Measurements from ENCODE around the gene SHB.

Gene SHB

DNA sequence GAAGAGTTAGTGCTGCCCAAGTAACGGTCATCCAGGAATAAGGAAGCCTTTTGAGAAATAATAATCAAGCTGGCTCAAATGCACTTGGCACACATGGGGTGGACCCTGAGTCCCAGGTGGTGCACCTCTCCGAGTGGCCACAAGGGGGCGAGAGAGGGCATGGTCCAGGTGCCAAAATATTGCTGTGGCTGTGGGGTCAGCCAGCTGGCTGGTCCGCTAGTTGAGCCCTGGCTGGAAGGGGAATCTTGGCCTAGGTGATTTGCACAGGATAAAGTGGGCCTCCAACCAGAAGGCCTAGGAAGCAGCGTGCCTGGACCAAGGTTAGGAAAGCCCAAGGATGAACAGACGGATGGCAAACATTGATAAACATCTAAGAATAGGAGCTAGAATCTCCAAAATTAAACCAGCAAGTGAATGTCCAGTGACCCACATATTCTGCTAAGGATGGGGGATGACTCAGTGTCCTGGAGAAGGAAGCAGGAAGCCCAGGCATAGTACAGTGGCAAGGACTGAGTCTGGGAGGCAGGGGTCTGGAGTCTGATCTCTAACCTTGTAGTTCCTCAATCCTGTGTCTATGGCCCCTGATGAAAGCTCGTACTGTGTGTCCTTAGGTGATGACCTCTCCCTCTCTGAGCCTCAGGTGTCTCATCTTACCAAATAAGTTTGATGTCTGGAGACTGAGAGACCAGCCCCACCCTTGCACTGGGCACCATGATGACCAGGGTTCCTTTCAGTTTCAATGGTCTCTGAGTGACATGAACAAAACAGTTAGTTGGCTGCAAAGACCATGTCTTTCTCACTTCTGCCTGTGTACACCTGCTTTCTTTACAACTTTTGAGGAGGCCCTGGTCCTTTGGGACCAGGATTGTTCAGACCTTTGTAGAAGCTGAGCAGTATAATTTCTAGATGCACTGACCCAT, 19.2 kb upstream of the SHB start:
- peak; percentile 53 to 77 for DNase-seq

DNA sequence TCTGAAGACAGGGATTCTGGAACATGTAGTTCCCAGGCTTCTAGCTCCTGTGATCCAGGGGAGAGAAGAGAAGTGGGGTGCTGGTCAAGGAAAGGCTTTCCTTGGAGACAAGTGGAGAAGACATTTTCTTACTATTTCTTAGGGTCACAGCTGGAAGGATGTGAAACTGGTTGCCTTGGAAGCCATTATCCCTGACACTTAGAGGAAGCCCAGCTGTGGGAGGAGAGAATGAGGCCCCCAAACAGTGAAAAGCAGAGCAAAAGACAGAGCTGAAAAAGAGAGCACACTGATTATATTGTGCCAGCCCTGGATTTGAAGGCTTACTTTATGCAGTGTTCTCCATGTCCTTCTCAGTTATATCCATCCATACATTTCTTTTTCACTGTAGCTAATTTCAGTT, 17.5 kb upstream of the SHB start:
- no peak for DNase-seq

DNA sequence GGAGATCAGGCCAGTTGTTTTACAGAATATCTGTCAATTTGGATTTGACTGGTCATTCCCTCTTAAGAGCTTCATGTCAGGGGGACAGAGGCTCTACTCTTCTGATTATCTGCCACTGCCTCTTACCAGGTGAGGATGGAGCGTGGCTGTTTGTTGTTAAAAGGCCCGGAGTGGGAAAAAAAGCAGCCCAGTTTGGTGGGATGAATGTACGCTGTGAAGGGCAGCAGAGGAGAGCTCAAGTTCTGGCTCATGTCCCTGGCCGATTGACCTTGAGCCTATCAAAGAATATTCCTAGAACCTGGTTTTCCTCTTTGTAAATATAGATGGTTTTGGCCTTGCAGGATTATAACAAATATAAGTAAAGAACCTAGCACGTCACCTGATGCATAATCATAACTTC, 16.3 kb upstream of the SHB start:
- no peak for DNase-seq

DNA sequence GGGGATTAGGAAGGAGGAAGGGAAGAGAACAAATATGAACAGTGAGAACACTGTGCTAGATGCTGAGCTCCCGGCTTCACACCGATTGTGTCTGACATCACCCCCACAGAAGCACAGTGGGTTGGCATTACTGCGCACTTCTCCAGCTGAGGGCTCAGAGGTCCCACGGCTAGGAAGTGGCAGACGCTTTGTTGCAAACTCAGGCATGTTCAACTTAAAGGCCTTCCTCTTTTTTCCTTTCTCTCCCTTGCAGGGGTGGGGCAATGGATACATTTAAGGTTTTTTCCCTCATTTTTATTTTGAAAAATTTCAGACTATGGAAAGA, 15.5 kb upstream of the SHB start:
- no peak for DNase-seq

DNA sequence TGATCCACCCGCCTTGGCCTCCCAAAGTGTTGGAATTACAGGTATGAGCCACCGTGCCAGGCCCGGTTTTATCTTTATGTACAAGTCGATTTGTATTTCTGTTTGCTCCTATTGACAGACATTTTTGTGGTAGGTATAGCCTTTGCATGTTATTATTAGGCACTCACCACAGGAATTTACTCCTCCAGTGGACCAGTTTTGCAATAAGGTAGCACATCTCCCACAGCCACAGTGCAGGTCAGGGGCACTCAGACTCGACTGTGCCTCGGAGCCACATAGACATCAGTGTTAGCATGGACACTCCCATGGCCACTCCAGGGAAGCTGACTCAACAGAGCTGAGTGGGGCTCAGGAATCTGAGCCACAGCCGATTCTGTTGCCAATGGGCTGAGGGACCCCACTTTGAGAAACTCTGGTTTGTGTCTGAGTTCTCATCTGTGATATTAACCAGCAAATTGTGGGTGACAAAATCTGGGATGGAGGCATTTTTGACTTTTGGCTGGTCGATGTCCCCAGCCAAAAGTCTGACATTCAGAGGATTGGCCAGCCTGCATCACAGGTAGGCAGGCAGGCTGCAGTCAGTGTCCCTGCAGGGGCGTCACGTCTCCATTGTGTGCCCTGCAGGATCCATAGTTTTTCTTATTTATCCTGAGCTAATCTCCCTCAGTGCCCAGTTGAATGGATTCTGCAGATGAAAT, 15.0 kb upstream of the SHB start:
- no peak for DNase-seq

DNA sequence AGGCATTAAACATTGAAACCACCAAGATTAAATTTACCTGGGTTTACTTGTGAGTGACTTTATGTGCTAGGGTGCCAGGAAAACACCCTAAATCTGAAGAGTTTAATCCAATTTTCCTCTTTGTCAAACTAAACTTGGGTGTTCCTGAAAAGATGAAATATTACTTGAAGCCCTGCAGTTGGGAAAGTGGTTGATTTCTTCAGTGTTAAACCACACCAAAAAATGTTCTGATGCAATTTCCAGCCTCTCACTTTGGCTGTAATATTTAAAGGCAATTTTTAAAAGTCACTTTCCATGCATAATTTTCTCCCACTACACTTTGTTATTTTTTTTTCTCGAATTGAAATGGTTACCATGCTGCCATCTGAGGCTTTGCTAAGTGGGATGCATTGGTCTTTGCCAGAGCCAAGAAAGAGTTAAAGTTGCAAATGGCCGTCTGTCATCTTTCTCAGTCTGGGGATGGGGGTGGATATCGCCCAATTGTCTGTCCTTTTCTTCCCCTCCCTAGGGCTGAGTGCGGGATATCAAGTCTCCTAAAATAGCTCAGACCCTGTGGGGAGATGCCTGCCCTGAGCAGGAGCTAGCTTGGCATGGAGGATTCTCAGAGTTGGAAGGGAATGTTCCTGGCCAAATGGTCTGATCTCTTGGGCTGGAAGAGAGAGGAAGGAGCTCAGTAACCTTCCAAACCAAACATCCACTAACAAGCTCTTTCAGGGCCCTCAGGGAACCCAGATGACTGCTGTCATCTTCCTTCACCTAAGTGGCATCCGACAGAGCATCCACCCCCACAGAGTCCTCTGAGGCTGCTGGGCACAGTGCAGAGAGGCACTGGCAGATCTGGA, 13.6 kb upstream of the SHB start:
- DNase-seq = no peak

DNA sequence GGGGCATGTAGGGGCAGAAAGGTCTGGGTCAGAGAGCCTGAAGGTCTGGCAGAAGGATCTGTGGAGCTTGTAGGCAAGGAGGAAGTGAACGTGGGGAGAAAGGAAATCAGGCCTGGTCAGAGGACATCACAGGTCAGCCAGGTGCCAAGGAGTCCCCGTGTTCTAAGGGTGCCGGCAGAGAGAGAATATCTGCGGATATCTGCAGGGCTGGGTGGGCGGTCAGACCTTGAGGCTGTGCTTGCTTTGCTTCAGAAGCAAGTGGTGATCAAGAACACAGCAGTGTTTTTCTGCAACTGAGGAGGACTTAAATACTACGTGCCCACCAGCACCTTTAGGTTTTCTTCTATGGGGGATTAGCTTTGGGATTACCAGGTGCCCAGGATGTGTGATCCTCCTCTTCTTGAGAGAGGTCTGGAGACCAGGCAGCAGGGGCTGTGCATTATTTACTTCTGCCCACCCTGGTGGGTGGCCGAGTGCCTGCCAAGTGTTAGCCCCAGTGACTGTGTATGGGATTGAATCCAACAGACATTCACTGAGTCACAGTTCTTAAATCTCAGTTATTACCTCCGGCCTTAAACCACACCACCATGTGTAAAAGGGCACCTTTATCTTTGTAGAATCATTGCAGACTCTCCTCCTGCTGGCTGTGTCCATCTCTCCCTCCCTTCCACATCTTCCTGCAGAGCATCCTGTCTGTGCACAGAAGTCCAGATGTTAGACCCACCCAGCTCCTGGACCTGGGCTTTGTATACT, 12.5 kb upstream of the SHB start:
- DNase-seq = no peak

DNA sequence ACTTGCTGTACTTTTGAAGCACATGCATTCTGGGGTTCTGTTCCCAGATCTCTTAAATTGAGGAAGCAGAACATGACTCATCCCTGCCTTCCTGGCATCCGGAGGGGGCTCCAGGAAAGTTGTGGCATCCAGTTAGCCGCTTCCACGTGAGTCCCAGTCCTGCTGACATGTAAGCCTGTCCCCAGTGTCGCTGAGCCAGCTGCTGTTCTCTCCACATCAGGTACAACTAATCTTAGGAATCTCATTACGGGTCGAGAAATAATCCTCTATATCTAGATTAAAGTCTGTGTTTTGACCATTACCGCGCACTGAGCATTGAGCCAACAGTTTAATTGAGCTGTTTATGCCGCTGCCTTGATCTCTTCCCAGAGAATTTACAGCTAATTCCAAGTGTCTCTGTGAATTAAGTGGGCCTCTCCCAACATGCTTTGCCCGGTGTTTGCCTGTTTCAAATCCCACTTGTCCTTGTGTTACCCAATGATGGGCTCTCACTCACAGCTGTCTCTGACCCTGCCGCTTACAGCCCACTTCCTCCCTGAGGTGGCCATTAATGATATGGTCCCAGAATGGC, 10.5 kb upstream of the SHB start:
- DNase-seq = no peak

DNA sequence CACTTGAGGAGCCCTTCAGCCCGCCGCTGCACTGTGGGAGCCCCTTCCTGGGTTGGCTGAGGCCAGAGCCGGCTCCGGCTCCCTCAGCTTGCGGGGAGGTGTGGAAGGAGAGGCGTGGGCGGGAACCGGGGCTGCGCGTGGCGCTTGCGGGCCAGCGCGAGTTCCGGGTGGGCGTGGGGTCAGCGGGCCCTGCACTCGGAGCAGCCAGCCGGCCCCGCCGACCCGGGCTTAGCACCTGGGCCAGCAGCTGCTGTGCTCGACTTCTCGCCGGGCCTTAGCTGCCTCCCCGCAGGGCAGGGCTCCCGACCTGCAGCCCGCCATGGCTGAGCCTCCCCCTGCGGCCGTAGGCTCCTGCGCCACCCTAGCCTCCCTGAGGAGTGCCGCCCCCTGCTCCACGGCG, 6.2 kb upstream of the SHB start:
- no peak for DNase-seq

DNA sequence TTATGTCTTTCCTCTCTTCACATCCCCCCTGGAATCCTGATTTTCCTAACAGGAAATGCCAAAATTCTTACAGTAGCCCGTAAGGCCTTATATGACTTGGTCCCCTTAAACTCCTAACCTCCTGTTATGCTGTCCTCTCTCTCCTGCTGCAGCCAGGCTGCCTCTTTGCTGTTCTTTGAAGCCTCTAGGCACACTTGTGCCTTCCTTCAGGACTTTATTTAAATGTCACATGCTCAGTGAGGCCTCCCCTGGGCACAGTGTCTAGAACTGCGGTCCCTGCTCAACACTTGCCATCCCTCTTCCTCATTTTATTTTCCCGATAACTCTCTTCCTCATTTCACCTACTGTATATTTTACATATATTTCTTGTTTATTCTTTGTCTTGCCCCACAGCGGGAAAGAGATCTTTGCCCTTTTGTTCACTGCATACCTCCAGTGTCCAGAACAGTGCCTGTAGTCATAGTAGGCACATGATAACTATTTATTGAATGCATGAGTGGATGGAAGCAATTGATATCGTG, 5.5 kb upstream of the SHB start:
- DNase-seq = no peak

DNA sequence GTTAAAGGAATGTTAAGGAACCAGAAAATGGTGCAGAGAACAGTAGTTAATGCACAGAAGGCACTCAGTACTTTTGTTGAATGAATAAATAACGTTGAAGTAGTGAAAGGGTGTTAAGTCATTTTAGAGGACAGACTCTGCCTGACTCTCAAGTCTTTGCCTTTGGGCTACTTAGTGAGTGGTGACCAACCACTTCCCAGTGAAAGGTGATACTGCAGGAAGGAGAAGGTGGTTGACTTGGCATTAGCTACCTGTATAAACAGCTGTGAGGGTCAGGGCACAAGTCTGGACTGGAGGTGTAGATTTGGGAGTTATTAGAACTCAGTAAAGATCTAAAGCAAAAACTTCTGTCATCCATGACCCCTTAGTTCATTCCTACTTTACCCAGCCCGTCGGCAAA, 4.9 kb upstream of the SHB start:
- DNase-seq = no peak

DNA sequence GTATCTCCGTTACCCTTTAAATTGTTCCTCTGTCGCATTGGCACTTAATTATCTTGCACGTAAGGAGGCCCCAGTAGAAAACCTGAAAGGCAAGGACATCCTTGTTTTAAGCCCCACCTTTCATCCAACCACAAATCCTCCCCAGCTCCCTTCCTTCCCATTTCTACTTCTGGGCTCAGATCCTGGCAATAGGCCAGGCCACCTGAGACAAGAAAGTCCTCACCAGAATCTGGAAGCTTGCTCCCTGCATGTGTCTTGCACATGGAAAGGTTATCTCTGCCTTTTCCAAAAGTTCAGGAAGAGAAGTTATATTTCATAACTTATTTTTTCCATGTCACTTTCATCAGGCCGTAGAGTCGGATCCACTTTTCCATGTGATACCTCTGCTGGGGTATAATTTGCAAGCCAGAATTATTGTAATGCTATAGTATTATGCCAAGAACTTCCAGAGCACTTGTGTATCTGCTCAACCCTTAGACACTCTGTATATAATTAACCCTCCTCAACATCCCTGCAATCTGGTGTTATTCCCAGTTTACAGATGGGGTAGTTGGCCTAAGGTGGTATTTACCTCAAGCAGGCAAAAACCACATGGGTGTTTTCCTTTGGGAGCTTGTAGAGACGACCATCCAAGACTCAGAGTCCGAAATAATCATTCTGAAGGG, 2.6 kb upstream of the SHB start:
- DNase-seq = no peak

DNA sequence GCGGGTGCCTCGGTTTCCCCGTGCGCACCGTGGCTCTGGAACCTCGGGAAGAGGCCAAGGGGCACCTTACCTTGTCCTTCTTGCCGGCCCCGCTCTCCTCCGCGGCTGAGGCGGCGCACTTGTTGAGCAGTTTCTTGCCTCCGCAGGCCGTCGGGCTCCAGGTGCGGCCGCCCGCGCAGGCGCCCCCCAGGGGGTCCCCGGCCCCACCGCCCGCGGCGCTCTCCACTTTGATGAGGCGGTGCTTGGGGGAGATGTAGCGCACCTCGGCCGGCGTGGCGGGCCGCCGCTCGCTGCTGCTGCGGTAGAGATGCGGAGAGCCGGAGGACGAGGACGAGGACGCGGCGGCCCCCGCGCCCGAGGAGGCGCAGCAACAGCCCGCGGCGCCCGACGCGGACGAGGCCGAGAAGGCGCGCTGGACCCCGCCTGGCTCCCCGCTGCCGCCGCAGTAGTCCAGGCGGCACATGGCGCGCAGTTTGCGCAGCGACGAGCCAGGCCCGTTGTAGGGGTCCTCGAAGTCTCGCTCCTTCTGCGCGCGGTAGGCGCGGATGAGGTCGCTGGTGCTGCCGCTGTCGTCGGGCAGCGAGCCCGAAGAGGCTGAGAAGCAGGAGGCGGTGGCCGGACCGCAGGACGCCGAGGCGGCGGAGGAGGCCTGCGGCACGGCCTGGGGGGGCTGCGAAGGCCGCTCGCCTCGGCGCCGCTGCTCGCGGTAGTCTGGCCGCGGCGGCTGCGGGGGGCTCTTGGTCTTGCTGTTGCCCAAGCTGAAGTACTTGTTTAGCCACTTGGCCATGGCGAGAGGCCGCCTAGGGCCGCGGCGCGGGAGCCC, 957 bp downstream of the SHB start:
- peak in 1 of 2 donors; percentile 6 for DNase-seq

DNA sequence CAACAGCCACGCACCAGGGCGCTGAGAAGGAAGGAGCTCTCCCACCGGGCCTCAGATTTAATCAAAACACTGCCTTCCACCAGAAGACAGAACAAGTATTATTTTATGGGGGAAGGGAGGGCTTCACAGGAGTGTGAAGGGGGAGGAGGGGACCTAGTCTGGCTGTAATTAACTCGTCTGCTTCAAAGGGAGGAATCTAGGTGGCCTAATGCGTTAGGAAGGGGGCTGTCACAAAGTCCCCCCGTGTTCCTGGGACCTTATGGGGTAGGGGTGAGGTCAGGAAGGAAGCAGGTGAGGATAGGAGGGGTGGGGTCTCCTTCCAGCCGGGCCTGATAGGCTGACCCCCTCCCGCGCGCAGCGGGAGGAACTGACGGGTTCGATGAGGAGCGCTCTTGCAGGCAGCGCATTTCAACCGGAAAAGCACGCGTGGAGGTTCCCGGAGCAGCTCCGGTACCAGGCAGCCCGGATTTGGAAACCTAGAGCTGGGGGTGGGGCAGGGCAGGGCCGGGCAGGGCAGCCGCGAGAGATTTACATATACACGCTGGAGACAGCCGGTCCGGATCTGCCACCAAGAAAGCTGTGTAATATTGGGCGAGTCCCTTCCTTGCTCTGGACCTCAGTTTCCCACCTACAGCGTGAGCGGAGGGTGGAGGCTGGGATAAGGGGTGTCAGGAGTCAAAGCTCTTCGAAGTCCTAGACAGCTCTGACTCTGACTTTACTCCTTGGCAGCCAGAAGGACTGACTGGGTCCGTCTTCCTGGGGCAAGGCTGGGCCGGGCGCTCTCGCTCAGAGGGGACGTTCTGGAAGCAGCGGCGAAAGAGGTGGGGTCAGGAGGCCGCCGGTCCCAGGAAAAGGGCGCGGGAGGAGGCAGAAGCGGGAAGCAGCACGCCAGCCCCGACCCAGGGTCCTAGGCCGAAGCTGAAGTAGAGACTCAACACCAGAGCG, 1.8 kb downstream of the SHB start:
- DNase-seq = peak in 1 of 2 donors; percentile 8

DNA sequence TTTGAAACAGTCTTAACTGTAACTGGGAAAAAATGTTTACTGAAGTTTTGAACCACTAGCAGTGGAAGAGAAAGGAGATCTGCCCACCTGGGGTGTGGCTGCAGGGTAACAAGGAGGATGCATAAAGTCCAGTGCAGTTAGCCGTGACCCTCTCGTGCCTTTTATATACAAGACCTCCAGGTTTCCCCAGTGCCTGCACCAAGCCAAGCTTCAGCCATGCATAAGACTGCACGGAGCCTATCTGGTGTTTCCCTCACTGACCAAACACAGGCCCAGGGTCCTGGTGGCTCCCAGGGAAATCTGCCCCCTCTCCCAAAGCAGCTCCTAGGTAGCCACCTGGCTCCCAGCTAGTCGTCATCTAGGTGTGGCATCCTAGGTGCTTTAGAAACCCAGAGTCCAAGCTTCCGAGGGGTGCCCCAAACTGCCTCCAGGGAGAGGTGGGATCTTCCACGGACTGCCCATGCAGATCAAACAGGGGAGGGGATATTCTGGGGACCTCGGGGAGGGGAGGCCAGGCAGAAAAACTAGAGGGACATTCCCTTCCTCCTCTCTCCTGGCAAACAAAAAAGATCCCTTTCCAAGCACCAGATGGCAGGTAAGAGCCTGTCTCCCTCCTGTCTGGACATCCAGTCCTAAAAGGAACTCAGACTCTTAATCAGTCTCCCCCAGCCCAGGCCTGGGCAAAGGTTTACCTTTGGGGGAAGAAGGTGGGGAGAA, 2.7 kb downstream of the SHB start:
- no peak for DNase-seq

DNA sequence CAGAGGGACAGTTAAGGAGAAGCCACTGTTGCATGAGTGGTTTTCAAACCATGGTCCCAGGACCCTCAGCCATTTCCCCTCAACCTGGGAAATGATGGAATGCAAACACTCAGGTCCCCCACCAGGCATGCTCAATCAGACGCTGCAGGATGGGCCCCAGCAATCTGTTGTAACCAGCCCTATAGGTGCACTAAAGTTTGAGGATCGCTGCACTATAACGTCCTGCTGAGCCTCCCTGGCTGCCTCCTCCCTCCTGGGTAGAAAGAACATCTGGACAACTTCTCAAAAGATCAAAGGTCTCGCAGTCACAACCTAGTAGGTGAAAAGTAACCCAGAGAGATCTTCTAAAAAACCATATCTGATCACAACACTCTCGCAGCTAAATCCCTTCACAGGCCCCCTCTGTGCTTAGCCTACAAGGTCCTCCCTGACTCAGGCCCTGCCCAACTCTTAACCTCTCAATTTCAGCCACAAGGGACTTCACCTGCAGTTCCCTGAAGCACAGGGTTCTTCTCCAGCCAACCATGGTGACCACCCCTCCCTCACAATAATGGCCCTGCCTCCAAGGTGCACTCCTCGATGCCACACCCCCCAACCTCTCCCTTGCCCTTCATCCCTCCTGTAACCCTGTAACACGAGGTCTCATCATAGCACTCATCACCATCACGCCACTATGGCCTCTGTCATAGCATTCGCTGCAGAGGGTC, 3.5 kb downstream of the SHB start:
- DNase-seq = no peak

DNA sequence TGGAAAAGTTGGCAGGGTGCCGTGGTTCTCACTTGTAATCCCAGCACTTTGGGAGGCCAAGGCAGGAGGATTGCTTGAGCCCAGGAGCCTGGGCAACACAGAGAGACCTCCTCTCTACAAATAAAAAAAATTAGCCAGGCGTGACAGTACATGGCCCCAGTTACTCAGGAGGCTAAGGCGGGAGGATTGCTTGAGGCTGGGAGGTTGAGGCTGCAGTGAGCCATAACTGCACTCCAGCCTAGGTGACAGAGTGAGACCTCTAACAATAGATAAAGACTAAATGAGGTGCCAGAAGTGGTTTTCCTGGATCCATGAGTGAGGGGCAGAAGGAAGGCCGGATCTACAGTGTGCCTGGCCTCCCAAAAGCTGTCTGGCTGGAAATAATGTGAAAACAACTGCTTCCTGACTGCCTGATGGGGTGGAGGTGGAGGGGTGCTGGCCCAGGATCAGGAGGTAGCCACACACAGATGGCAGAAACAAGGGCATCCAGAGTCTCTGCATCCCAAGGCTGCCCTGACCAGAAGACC, 4.1 kb downstream of the SHB start:
- DNase-seq = no peak

DNA sequence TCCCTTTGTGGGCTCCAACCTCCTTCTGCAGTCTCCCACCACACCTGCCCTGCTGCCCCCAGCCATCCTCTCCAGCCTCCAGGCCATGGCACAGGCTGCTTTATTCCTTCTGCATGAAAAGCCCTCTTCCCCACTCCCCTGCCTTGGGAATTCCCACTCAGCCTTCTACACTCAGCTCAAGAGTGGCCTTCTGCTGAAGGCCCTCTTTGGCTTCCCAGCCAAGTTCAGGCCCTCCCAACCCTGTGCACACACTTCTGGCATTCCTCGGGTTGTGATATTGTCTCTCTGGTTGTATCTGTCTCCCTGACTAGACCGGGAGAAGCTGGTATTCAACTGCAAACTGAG, 5.7 kb downstream of the SHB start:
- no peak for DNase-seq

Data from activated CD4-positive, alpha-beta T cell treated with anti-CD3 and anti-CD28 coated beads for 4 hours (primary cell).